GM12872 (cell line): Measurements from ENCODE around the gene CPSF7.

Source experiments
- CTCF ChIP-seq: IDR thresholded peaks from 3 replicates; pipeline ENCODE4 v1.5.1; 2011; ENCODE audit warnings: low read depth, mild to moderate bottlenecking, low read length, moderate library complexity; ENCODE audit not compliant: insufficient read depth

CPSF7 gene

GRCh38 chr11:61429691-61430582 is at the start of gene CPSF7, which contains the start of gene SDHAF2:
CPSF7 (minus strand) TSS chr11:61429975; CDS start chr11:61429235, 740 bp downstream.
SDHAF2 (plus strand) TSS chr11:61430124; CDS start chr11:61430147, 23 bp downstream.
- no peak for TF ChIP-seq CTCF

- peak; percentile 90 for TF ChIP-seq CTCF
These were observed 48.0 kb upstream of the CPSF7 start for GRCh38 chr11:61477727-61478148.

GRCh38 chr11:61477126-61477525 is 47.4 kb upstream of the CPSF7 start:
- TF ChIP-seq CTCF, result no peak

- TF ChIP-seq CTCF, result no peak
These were observed 46.6 kb upstream of the CPSF7 start for GRCh38 chr11:61476371-61476770.

- no peak for TF ChIP-seq CTCF
These were observed 45.7 kb upstream of the CPSF7 start for GRCh38 chr11:61475433-61475832.

GRCh38 chr11:61474013-61474643 is 44.4 kb upstream of the CPSF7 start:
- TF ChIP-seq CTCF, result no peak

- no peak for TF ChIP-seq CTCF
These were observed 43.7 kb upstream of the CPSF7 start for GRCh38 chr11:61473370-61474012.
